OCI-LY7 (cell line): ENCODE results near the gene KRTAP20-2. TPM values are rescaled to one million over a fixed set of nuclear protein-coding genes. Genes with fewer than 3 reads are reported as not detected.

Source experiments
- BruUV-seq: library from RNA; stranded (reverse); fragments of 400-500 nt; replicated peaks from 2 replicates; lab custom pipeline; 2021; lab: Mats Ljungman, UMichigan
- CTCF ChIA-PET: fragments of 300-600 bp; sonication (Branson Sonifier 250); formaldehyde crosslinking; loops from one replicate; lab custom pipeline; 2022; ENCODE audit warnings: antibody characterized with exemption; ENCODE audit not compliant: unreplicated experiment; lab: Charles Lee
- POLR2A ChIA-PET: fragments of 300-600 bp; sonication (Branson Sonifier 250); formaldehyde crosslinking; loops from one replicate; lab custom pipeline; 2022; ENCODE audit warnings: antibody characterized with exemption; lab: Charles Lee
- DNase-seq: peaks from one replicate; pipeline ENCODE4 v3.0.0-alpha.2; 2015; ENCODE audit warnings: low spot score
- H2AFZ ChIP-seq: fragments of 200-600 bp; sonication (generic), shearing (Covaris generic); 2 replicates; pipeline ENCODE4 v1.6.1; 2014; ENCODE audit warnings: mild to moderate bottlenecking, antibody characterized with exemption, low read length, moderate library complexity
- H3K27ac ChIP-seq: fragments of 200-600 bp; sonication (generic); 2 replicates; pipeline ENCODE4 v1.5.1; 2014; ENCODE audit warnings: mixed run types, low read depth, mild to moderate bottlenecking, moderate library complexity, low read length, inconsistent platforms; ENCODE audit not compliant: poor library complexity, severe bottlenecking
- H3K36me3 ChIP-seq: fragments of 200-600 bp; sonication (generic); 2 replicates; pipeline ENCODE4 v1.6.1; 2014; ENCODE audit warnings: mild to moderate bottlenecking, antibody characterized with exemption, low read length, moderate library complexity, mixed read lengths; ENCODE audit not compliant: insufficient read depth
- H3K4me1 ChIP-seq: fragments of 200-600 bp; sonication (generic); 2 replicates; pipeline ENCODE4 v1.5.1; 2014; ENCODE audit warnings: mild to moderate bottlenecking, low read length; ENCODE audit not compliant: insufficient read depth, poor library complexity, severe bottlenecking
- H3K4me2 ChIP-seq: fragments of 200-600 bp; sonication (generic); 2 replicates; pipeline ENCODE4 v1.6.1; 2014; ENCODE audit warnings: mild to moderate bottlenecking, low read length
- H3K4me3 ChIP-seq: fragments of 200-600 bp; sonication (generic); 2 replicates; pipeline ENCODE4 v1.5.1; 2014; ENCODE audit warnings: mild to moderate bottlenecking, low read depth, low read length; ENCODE audit not compliant: poor library complexity, severe bottlenecking
- H3K79me2 ChIP-seq: fragments of 200-600 bp; sonication (generic); 2 replicates; pipeline ENCODE4 v1.6.1; 2016; ENCODE audit warnings: low read depth, mild to moderate bottlenecking, low read length, moderate library complexity, mixed read lengths; ENCODE audit not compliant: insufficient read depth
- H3K9me2 ChIP-seq: fragments of 200-600 bp; sonication (generic); 2 replicates; pipeline ENCODE4 v1.6.1; 2016; ENCODE audit warnings: mild to moderate bottlenecking, low read length, mixed read lengths; ENCODE audit not compliant: insufficient read depth
- H3K9me3 ChIP-seq: fragments of 200-600 bp; sonication (generic); 2 replicates; pipeline ENCODE4 v1.6.1; 2014; ENCODE audit warnings: mild to moderate bottlenecking, mixed run types, low read length, mixed read lengths
- H4K20me1 ChIP-seq: fragments of 200-600 bp; sonication (generic); 2 replicates; pipeline ENCODE4 v1.6.1; 2014; ENCODE audit warnings: mild to moderate bottlenecking, antibody characterized with exemption, low read length, moderate library complexity, mixed read lengths; ENCODE audit not compliant: insufficient read depth
- EZH2phosphoT487 ChIP-seq: fragments of 200-600 bp; sonication (generic); IDR thresholded peaks from 2 replicates; pipeline ENCODE4 v1.6.1; 2018; ENCODE audit warnings: low read depth, borderline replicate concordance, mild to moderate bottlenecking, mixed run types, antibody characterized with exemption, low read length, moderate library complexity, mixed read lengths
- intact Hi-C: fragments of 100-400 bp; cut with micrococcal nuclease; formaldehyde crosslinking; loops from one replicate; pipeline ENCODE4 v1.10.0; 2022; ENCODE audit not compliant: unreplicated experiment
- total RNA-seq, 2 experiments: library from RNA; depleted of rRNA in 1 of 2; stranded (reverse); fragments of >200 nt in 1 of 2; shearing (Covaris generic) in 1 of 2; gene quantifications; 2 replicates each; pipeline ENCODE4 v1.2.3, GENCODE V29; 2014 to 2022
- TF ChIP-seq, protein P1 (sequence below): fragments of 200-600 bp; sonication (generic); conservative IDR thresholded peaks from 2 replicates; pipeline ENCODE4 v1.5.1; 2014; ENCODE audit warnings: mild to moderate bottlenecking, antibody characterized with exemption, low read length, moderate library complexity, mixed read lengths

KRTAP20-2 gene
- total RNA-seq, 2 experiments from 2014 or later = not detected

GRCh38 chr21:30629200-30629599 lies 5.8 kb upstream of the KRTAP20-2 start:
- no peak overlapping the region for H2AFZ ChIP-seq
- no peaks in the 10 kb centered on the region for H3K9me2 ChIP-seq
- H3K4me1 ChIP-seq = no peaks in the 10 kb centered on the region
- peaks cover 8% of the 10 kb centered on the region; the same call in 1 of the 2 replicates for H3K9me3 ChIP-seq
- intact Hi-C loops = no loop called here
- H3K4me3 ChIP-seq = no peak overlapping the region
- TF ChIP-seq EZH2phosphoT487 = no peak
- TF ChIP-seq, protein P1, sequence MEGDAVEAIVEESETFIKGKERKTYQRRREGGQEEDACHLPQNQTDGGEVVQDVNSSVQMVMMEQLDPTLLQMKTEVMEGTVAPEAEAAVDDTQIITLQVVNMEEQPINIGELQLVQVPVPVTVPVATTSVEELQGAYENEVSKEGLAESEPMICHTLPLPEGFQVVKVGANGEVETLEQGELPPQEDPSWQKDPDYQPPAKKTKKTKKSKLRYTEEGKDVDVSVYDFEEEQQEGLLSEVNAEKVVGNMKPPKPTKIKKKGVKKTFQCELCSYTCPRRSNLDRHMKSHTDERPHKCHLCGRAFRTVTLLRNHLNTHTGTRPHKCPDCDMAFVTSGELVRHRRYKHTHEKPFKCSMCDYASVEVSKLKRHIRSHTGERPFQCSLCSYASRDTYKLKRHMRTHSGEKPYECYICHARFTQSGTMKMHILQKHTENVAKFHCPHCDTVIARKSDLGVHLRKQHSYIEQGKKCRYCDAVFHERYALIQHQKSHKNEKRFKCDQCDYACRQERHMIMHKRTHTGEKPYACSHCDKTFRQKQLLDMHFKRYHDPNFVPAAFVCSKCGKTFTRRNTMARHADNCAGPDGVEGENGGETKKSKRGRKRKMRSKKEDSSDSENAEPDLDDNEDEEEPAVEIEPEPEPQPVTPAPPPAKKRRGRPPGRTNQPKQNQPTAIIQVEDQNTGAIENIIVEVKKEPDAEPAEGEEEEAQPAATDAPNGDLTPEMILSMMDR = no peak
- ChIA-PET CTCF (no interaction called here), POLR2A (no interaction called here)
- BruUV-seq = no TSS peak
- H3K36me3 ChIP-seq = no peaks in the 10 kb centered on the region
- no peaks in the 10 kb centered on the region for H4K20me1 ChIP-seq
- no peak for DNase-seq
- H3K4me2 ChIP-seq = no peak overlapping the region
- no peak overlapping the region for H3K27ac ChIP-seq
- no peaks in the 10 kb centered on the region for H3K79me2 ChIP-seq

GRCh38 chr21:30638686-30639085 lies 3.7 kb downstream of the KRTAP20-2 start:
- BruUV-seq = no TSS peak
- H3K4me3 ChIP-seq = no peak overlapping the region
- POLR2A ChIA-PET = no interaction called here

DNA sequence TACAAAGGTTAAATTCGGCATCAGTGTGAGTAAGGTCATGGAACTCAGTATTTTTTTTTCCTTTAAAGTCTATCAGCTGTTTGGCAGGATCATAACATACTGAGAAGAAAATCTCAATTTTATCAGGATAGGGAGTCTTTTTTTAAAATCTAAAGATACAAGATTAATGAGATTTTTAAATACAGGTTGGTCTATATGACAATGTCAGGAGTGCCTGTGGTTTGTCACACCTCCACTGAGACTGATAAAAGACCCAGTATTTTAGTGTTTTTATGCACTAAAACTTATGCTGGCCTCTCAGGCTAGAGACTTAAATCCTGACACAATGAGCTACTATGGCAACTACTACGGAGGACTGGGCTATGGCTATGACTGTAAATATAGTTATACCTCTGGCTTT lies 7.6 kb downstream of the KRTAP20-2 start, which contains the start of gene KRTAP20-3:
Gene KRTAP20-3 (plus strand): TSS at position 301 of the 400 bp plus-strand sequence.
- POLR2A ChIA-PET = no interaction called here
- Histone ChIP-seq H3K4me3 (no peak within 1 kb of the TSS), H4K20me1 (no peaks in the 10 kb centered on the region), H3K9me3 (no peaks in the 10 kb centered on the region), H3K27ac (no peak within 1 kb of the TSS), H3K9me2 (no peaks in the 10 kb centered on the region), H3K36me3 (no peaks in the 10 kb centered on the region), H3K79me2 (no peaks in the 10 kb centered on the region), H3K4me2 (no peak within 1 kb of the TSS), H2AFZ (no peak within 1 kb of the TSS), H3K4me1 (no peaks in the 10 kb centered on the region)
- BruUV-seq = no TSS peak
- CTCF ChIA-PET = no interaction called here
- TF ChIP-seq EZH2phosphoT487 = no peak
- TF ChIP-seq, protein P1 = no peak
- no peak for DNase-seq
- intact Hi-C loops = no loop called here

More at GRCh38 chr21:30638686-30639085, 3.7 kb downstream of the KRTAP20-2 start:
- intact Hi-C loops = no loop called here
- Histone ChIP-seq H3K9me3 (no peaks in the 10 kb centered on the region), H2AFZ (no peak overlapping the region), H3K27ac (no peak overlapping the region), H3K4me2 (no peak overlapping the region), H3K4me1 (no peaks in the 10 kb centered on the region), H3K79me2 (no peaks in the 10 kb centered on the region), H4K20me1 (no peaks in the 10 kb centered on the region), H3K9me2 (no peaks in the 10 kb centered on the region), H3K36me3 (no peaks in the 10 kb centered on the region)
- DNase-seq = no peak
- TF ChIP-seq, protein P1 = no peak
- no peak for TF ChIP-seq EZH2phosphoT487
- CTCF ChIA-PET = no interaction called here
